ENCODE measurements around the gene POLR3E. TPM values are rescaled to one million over a fixed set of nuclear protein-coding genes. Genes with fewer than 3 reads are reported as not detected.

Gene POLR3E
- total RNA-seq, 1 experiment from 2014 or later = 65.0 TPM

- no peak for TF ChIP-seq POLR2AphosphoS5 (IDR thresholded peaks at IDR 0.05; ENCODE audit: low read depth, low read length)
- TF ChIP-seq YY1 (IDR thresholded peaks at IDR 0.05; ENCODE audit: extremely low read depth, insufficient replicate concordance, low read depth, low read length) = no peak
These were observed 29.4 kb upstream of the POLR3E start (continued) for GRCh38 chr16:22267764-22268163.

DNA sequence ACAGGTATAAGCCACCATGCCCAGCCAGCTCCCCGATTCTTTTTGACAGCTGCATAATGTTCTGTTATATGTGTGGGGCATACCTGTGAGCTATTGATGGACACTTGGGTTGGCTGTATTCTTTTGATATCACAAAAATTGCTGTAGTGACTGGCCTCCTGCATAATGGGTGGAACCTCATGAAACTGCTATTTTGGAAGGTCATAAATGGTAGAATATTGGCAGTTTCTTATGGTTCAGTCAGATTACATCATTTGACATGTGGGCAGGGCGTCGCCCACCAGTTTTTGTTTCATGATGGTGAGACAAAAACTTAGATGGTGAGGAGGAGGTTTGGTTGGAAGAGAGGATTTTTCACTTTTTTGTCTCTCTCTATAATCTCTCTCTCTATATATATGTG, 26.7 kb upstream of the POLR3E start:
- POLR2A ChIA-PET = no interaction called here
- DNase-seq (ENCODE audit: low read depth, low spot score) (no peak), ATAC-seq (no peak)
- intact Hi-C loops (cut with micrococcal nuclease) = loop anchor here (2.0 kb wide), 1 partner anchor 20 kb away; no protein-coding TSS in a partner anchor
- Histone ChIP-seq H3K4me3 (replicated peaks in 1 of 2; ENCODE audit: low read depth in 1 of 2, low read length in 2 of 2) (no peak overlapping the region), H4K20me1 (ENCODE audit: insufficient read depth) (no peaks in the 10 kb centered on the region), H3K79me2 (ENCODE audit: insufficient read depth, low read length) (no peaks in the 10 kb centered on the region), H3K9me3 (ENCODE audit: control insufficient read depth in 1 of 2, insufficient read depth in 1 of 2, low read depth in 1 of 2, low read length in 2 of 2) (no peaks in the 10 kb centered on the region), H3K9ac (ENCODE audit: low read length) (no peak overlapping the region), H3K4me1 (ENCODE audit: control insufficient read depth in 1 of 2, insufficient read depth in 2 of 2, low read length in 2 of 2) (no peaks in the 10 kb centered on the region), H3K4me2 (ENCODE audit: low read length) (no peak overlapping the region), H3K9me2 (ENCODE audit: insufficient read depth) (no peaks in the 10 kb centered on the region), H2AFZ (ENCODE audit: low read depth, low read length, poor library complexity, severe bottlenecking) (no peak overlapping the region), H3K36me3 (ENCODE audit: control insufficient read depth in 1 of 2, insufficient read depth in 2 of 2, low read length in 2 of 2) (peaks cover 5 to 12% of the 10 kb centered on the region in 2 experiments; a peak in 3 of 4 replicates), H3K27me3 (ENCODE audit: insufficient read depth, low read length) (no peaks in the 10 kb centered on the region), H3K27ac (ENCODE audit: low read depth, low read length) (no peak overlapping the region)
- no peak for TF ChIP-seq REST (IDR thresholded peaks at IDR 0.05; ENCODE audit: low read depth)
- CTCF ChIA-PET = no interaction called here
- RAD21 ChIA-PET (ENCODE audit: low non-redundant PET in 1 of 2, low total read pairs in 2 of 2, uncharacterized antibody in 2 of 2, unreplicated experiment in 2 of 2) = no interaction called here
- no TSS peak for BruUV-seq (replicated peaks)
